Osteoblast (primary cell): ENCODE measurements around the gene LSMEM2. TPM values are rescaled to one million over a fixed set of nuclear protein-coding genes. Genes with fewer than 3 reads are reported as not detected.
A peak's percentile ranks its signal among the peaks of the same experiment; 100 is the strongest.

Experiments used
- DNase-seq: peaks from one replicate; pipeline ENCODE4 v3.0.0; 2011; ENCODE audit warnings: low spot score, mixed read lengths; ENCODE audit not compliant: insufficient read length; ENCODE audit errors: missing footprints
- H2AFZ ChIP-seq: 2 replicates; pipeline ENCODE4 v1.6.0; 2011; ENCODE audit warnings: mild to moderate bottlenecking, low read length
- H3K27ac ChIP-seq: 2 replicates; pipeline ENCODE4 v1.5.1; 2011; ENCODE audit warnings: mild to moderate bottlenecking, low read depth, low read length, moderate library complexity
- H3K27me3 ChIP-seq: 2 replicates; pipeline ENCODE4 v1.6.0; 2012; ENCODE audit warnings: mild to moderate bottlenecking, control low read depth, inconsistent platforms, low read length, moderate library complexity; ENCODE audit not compliant: insufficient read depth
- H3K36me3 ChIP-seq: 2 replicates; pipeline ENCODE4 v1.5.1; 2011; ENCODE audit warnings: mild to moderate bottlenecking, low read length, control low read depth, moderate library complexity; ENCODE audit not compliant: insufficient read depth
- H3K4me1 ChIP-seq: 2 replicates; pipeline ENCODE4 v1.5.1; 2011; ENCODE audit warnings: mild to moderate bottlenecking, low read length, control low read depth, moderate library complexity; ENCODE audit not compliant: insufficient read depth
- H3K4me2 ChIP-seq: 2 replicates; pipeline ENCODE4 v1.6.0; 2011; ENCODE audit warnings: mild to moderate bottlenecking, low read length; ENCODE audit not compliant: insufficient read depth
- H3K4me3 ChIP-seq: fragments of 200-600 bp; sonication (generic); 3 replicates; pipeline ENCODE4 v1.5.1; 2012; ENCODE audit warnings: mild to moderate bottlenecking, low read length, inconsistent platforms; ENCODE audit not compliant: insufficient read depth
- H3K79me2 ChIP-seq: 2 replicates; pipeline ENCODE4 v1.6.0; 2012; ENCODE audit warnings: mild to moderate bottlenecking, low read length, control low read depth, inconsistent platforms; ENCODE audit not compliant: insufficient read depth
- H3K9me3 ChIP-seq: 2 replicates; pipeline ENCODE4 v1.5.1; 2011; ENCODE audit warnings: low read depth, low read length, control low read depth
- H4K20me1 ChIP-seq: 2 replicates; pipeline ENCODE4 v1.6.0; 2012; ENCODE audit warnings: mild to moderate bottlenecking, low read length, control low read depth; ENCODE audit not compliant: insufficient read depth
- total RNA-seq: library from RNA; depleted of rRNA; stranded (reverse); fragments of >200 nt; gene quantifications from 2 replicates; pipeline ENCODE4 v1.2.3, GENCODE V29; 2012
- TF ChIP-seq, protein P1 (sequence below): IDR thresholded peaks from 2 replicates; pipeline ENCODE4 v1.5.1; 2011; ENCODE audit warnings: mild to moderate bottlenecking, low read depth, low read length, moderate library complexity; ENCODE audit errors: extremely low read depth

The LSMEM2 gene
- total RNA-seq, 1 donor, result not detected

DNA sequence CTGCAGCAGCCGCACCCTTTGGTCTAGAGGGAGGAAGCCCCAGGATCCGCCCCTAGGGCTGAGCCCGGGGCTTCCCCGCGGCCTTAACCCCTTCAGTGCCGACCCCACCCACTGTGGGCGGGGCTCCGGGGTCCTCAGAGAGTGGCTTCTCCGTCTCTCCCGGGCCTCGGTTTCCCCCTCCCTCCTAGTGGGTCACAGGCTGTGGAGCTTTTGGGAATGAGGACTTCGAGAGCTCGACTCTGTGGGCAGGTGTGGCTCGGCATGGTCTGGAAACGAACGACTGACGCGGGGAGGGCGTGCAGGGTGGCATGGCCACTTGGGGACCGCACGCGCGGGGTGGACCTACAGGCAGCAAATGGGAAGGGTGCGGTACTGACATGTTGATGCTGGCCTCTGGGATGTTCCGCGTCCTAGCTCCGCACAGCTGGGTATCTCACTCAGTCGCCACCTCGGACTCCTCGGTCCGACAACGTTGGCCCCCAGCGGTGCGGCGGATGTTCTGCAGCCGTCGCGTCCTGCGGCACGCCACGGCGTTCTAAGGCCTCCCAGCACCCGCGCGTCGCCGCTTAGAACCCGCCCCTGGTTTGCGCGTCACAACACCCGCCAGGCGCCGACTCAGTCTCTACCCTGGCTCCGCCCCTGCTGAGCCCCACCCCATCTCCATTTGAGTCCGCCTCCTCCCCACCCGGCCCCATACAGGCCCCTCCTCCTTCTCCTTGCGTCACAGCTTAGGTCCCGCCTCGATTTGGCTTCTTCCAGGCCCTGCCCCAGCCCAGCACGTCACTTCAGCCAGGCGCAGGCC is 20.1 kb downstream of the LSMEM2 start, which contains the start of the genes HYAL3 and NAA80:
Gene HYAL3, minus strand, starts transcription at position 570 of the 802 bp plus-strand sequence. CDS start 3,803 bp downstream, outside the sequence.
Gene NAA80, minus strand, starts transcription at position 570 of the 802 bp plus-strand sequence. CDS start 1,942 bp downstream, outside the sequence.
- Histone ChIP-seq H3K4me2 (peak within 1 kb of the TSS; percentile 86), H3K27me3 (no peaks in the 10 kb centered on the region), H3K4me1 (peaks cover 21% of the 10 kb centered on the region), H3K4me3 (peak within 1 kb of the TSS; percentile 78), H4K20me1 (no peaks in the 10 kb centered on the region), H3K27ac (peak within 1 kb of the TSS; percentile 85), H3K9me3 (no peaks in the 10 kb centered on the region), H2AFZ (peak within 1 kb of the TSS; percentile 98), H3K36me3 (no peaks in the 10 kb centered on the region), H3K79me2 (peaks cover 12% of the 10 kb centered on the region)
- DNase-seq, result peak; percentile 100
- TF ChIP-seq, protein P1, sequence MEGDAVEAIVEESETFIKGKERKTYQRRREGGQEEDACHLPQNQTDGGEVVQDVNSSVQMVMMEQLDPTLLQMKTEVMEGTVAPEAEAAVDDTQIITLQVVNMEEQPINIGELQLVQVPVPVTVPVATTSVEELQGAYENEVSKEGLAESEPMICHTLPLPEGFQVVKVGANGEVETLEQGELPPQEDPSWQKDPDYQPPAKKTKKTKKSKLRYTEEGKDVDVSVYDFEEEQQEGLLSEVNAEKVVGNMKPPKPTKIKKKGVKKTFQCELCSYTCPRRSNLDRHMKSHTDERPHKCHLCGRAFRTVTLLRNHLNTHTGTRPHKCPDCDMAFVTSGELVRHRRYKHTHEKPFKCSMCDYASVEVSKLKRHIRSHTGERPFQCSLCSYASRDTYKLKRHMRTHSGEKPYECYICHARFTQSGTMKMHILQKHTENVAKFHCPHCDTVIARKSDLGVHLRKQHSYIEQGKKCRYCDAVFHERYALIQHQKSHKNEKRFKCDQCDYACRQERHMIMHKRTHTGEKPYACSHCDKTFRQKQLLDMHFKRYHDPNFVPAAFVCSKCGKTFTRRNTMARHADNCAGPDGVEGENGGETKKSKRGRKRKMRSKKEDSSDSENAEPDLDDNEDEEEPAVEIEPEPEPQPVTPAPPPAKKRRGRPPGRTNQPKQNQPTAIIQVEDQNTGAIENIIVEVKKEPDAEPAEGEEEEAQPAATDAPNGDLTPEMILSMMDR, result no peak

GRCh38 chr3:50299638-50299928 is 20.7 kb downstream of the LSMEM2 start:
- H4K20me1 ChIP-seq, result no peaks in the 10 kb centered on the region
- H3K4me3 ChIP-seq, result peak overlapping the region; percentile 78
- H3K4me1 ChIP-seq, result peaks cover 21% of the 10 kb centered on the region
- TF ChIP-seq, protein P1, result no peak
- no peaks in the 10 kb centered on the region for H3K9me3 ChIP-seq
- DNase-seq, result no peak
- no peaks in the 10 kb centered on the region for H3K36me3 ChIP-seq
- H2AFZ ChIP-seq, result peak overlapping the region; percentile 85
- H3K4me2 ChIP-seq, result peak overlapping the region; percentile 85
- no peaks in the 10 kb centered on the region for H3K27me3 ChIP-seq
- H3K27ac ChIP-seq, result peak overlapping the region; percentile 85
- peaks cover 12% of the 10 kb centered on the region for H3K79me2 ChIP-seq

DNA sequence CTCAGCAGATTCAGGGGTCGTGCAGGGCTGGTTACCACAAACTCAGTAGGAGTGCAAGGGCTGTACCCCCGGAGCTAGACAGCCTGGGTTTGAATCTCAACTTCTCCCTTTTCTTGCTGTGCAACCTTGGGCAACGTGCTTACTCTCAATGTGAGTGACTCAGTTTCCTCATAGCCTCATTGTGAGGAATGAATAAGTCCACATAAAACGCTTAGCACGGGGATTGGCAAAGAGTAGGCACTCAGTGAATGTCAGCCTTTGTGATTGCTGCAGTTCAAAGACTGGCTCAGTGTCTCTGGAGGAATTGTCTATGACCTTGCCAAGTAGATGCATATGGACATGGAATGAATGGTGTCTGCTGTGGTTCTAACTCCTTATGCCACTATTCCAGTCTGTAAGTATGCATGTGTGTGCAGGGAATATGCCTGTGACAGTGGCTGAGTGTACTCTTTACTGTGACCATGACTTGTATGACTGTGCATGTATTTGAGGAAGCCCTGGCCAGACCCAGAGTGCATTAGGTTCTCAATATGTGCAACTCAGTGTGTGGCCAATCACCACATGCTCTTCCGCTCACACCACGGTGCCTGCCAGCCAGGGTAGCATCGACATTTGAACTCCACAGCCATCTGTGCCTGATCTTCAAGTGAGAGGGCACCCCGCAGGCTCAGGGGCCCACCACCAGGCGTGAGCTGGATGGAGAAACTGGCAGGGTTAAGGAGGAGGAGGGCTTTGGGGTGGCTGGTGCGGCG is 21.2 kb downstream of the LSMEM2 start:
- DNase-seq, result peak; percentile 89
- H3K79me2 ChIP-seq, result peaks cover 12% of the 10 kb centered on the region
- H3K9me3 ChIP-seq, result no peaks in the 10 kb centered on the region
- H4K20me1 ChIP-seq, result no peaks in the 10 kb centered on the region
- TF ChIP-seq, protein P1, result no peak
- H3K36me3 ChIP-seq, result no peaks in the 10 kb centered on the region
- peak overlapping the region; percentile 78 for H3K4me3 ChIP-seq
- peak overlapping the region; percentile 85 for H3K4me2 ChIP-seq
- no peaks in the 10 kb centered on the region for H3K27me3 ChIP-seq
- peaks cover 21% of the 10 kb centered on the region for H3K4me1 ChIP-seq
- peak overlapping the region; percentile 85 for H3K27ac ChIP-seq
- H2AFZ ChIP-seq, result peak overlapping the region; percentile 85
